PFSK-1 (cell line): ENCODE results near the gene VGF.

Source experiments
- FOXP2 ChIP-seq: optimal IDR thresholded peaks from 2 replicates; pipeline ENCODE3; 2011; ENCODE audit warnings: borderline replicate concordance, control low read depth, inconsistent platforms; ENCODE audit not compliant: insufficient read depth; ENCODE audit errors: extremely low read length, extremely low read depth
- POLR2AphosphoS5 ChIP-seq: IDR thresholded peaks from 2 replicates; pipeline ENCODE4 v1.6.1; 2012; ENCODE audit warnings: low read depth, mild to moderate bottlenecking, control low read depth, low read length, moderate library complexity
- REST ChIP-seq, 2 experiments: IDR thresholded peaks; 2 replicates each; pipeline versions ENCODE4 v1.6.1 to v1.8.0; 2011 to 2012; ENCODE audit warnings: low read depth in 2 of 2, low read length in 2 of 2, control low read depth in 1 of 2, inconsistent platforms in 1 of 2, mild to moderate bottlenecking in 1 of 2, moderate library complexity in 1 of 2; ENCODE audit not compliant: insufficient read depth in 1 of 2
- SIN3A ChIP-seq: IDR thresholded peaks from 2 replicates; pipeline ENCODE4 v1.6.1; 2012; ENCODE audit warnings: mild to moderate bottlenecking, low read length, moderate library complexity, borderline replicate concordance; ENCODE audit not compliant: insufficient read depth
- TAF1 ChIP-seq: IDR thresholded peaks from 2 replicates; pipeline ENCODE4 v1.6.1; 2012; ENCODE audit warnings: low read length, control low read depth, borderline replicate concordance; ENCODE audit not compliant: insufficient read depth

VGF gene

GRCh38 chr7:101115215-101115614, 50.2 kb downstream of the VGF start:
- no peak for TF ChIP-seq FOXP2
- no peak for TF ChIP-seq TAF1
- TF ChIP-seq REST (IDR thresholded peaks at IDR 0.05; ENCODE audit: insufficient read depth in 1 of 2, low read depth in 2 of 2, low read length in 2 of 2): no peak
- no peak for TF ChIP-seq SIN3A

DNA sequence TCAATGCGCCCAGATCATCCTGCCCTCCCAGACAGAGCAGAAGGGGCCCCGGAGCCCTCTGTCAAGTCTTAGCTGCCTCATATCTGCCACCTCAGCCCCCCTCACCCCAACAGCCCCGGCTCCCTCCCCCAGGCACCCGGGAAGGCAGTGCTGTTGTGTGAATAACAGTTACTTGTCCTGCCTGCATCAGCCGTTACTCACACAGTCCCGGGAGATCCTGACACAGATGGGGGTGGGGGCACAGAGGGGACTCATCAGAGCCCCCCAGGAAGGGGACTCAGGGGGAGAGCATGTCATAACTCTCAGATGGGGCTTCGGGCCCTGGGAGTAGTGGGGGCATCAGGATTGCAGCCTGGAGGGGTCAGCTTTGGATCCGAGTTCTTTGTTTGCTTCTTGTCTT, 50.9 kb downstream of the VGF start:
- no peak for TF ChIP-seq POLR2AphosphoS5
- no peak for TF ChIP-seq FOXP2
- no peak for TF ChIP-seq TAF1
- TF ChIP-seq SIN3A: no peak
- TF ChIP-seq REST (IDR thresholded peaks at IDR 0.05; ENCODE audit: insufficient read depth in 1 of 2, low read depth in 2 of 2, low read length in 2 of 2): no peak

DNA sequence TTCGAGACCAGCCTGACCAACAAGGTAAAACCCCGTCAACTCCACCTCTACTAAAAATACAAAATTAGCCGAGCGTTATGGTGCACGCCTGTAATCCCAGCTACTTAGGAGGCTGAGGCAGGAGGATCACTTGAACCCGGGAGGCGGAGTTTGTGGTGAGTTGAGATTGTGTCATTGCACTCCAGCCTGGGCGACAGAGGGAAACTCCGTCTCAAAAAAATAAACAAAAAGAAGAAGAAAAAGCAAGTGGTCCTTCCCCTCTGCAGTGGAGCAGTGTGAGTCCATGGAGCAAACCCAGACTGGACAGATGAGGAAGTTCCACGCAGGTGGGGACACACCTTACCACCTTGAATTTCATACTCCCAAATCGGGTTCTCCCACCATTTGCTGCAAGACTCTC, 51.5 kb downstream of the VGF start:
- TF ChIP-seq FOXP2: no peak
- no peak for TF ChIP-seq REST (IDR thresholded peaks at IDR 0.05; ENCODE audit: insufficient read depth in 1 of 2, low read depth in 2 of 2, low read length in 2 of 2)
- TF ChIP-seq TAF1: no peak
- TF ChIP-seq POLR2AphosphoS5: no peak
- no peak for TF ChIP-seq SIN3A
